Muscle of back (tissue), 11 donors: Measurements from ENCODE around the gene SPIRE1. TPM values are rescaled to one million over a fixed set of nuclear protein-coding genes. Genes with fewer than 3 reads are reported as not detected.
A peak's percentile ranks its signal among the peaks of the same experiment; 100 is the strongest.
"Not testable (repeated sequence)": the region's sequence is repeated elsewhere in the genome, so short reads cannot be mapped to it uniquely, and the experiment has no call there.

ENCODE experiments used
- DNase-seq, 3 donors: peaks; one replicate each; pipeline versions ENCODE4 v3.0.0 to v3.0.0-alpha.2; 2013
- polyA plus RNA-seq, 10 donors: library from polyadenylated mRNA; unstranded; fragments of 120-200 nt; gene quantifications; one replicate each; pipeline ENCODE4 v1.2.1, GENCODE V29; 2013; ENCODE audit not compliant: insufficient read length in 10 of 10

SPIRE1 gene
- polyA plus RNA-seq, 10 donors, result 9.7 to 16.7 (median 13.8) TPM

- DNase-seq, result no peak
Measured at GRCh38 chr18:12421732-12422131, 236.2 kb downstream of the SPIRE1 start.

GRCh38 chr18:12420821-12421421 is 237.0 kb downstream of the SPIRE1 start:
- DNase-seq, result peak; percentile 9 to 72 (median 38)

GRCh38 chr18:12417687-12418086 is 240.2 kb downstream of the SPIRE1 start:
- DNase-seq, result no peak

GRCh38 chr18:12416098-12416729 is 241.7 kb downstream of the SPIRE1 start:
- DNase-seq, result no peak

- no peak for DNase-seq
Measured at GRCh38 chr18:12411456-12411855, 246.5 kb downstream of the SPIRE1 start.

- DNase-seq, result not testable (repeated sequence)
Measured at GRCh38 chr18:12410747-12411146, 247.2 kb downstream of the SPIRE1 start.

GRCh38 chr18:12410081-12410481 is 247.8 kb downstream of the SPIRE1 start:
- peak; percentile 47 to 50 (median 47) for DNase-seq

GRCh38 chr18:12409469-12409868 is 248.4 kb downstream of the SPIRE1 start:
- peak in 2 of 3 donors; percentile 26 to 46 for DNase-seq

GRCh38 chr18:12408247-12408869 is 249.5 kb downstream of the SPIRE1 start:
- DNase-seq, result peak in 2 of 3 donors; percentile 38 to 65

GRCh38 chr18:12406371-12407111 is 251.4 kb downstream of the SPIRE1 start:
- no peak for DNase-seq

- no peak for DNase-seq
Measured at GRCh38 chr18:12405066-12405465, 252.8 kb downstream of the SPIRE1 start.

- peak in 1 of 3 donors; percentile 77 for DNase-seq
Measured at GRCh38 chr18:12403601-12404506, 254.1 kb downstream of the SPIRE1 start.

GRCh38 chr18:12401881-12402280 is 256.0 kb downstream of the SPIRE1 start:
- DNase-seq, result no peak

- no peak for DNase-seq
Measured at GRCh38 chr18:12399231-12399630, 258.7 kb downstream of the SPIRE1 start.

- DNase-seq, result no peak
Measured at GRCh38 chr18:12398625-12399024, 259.3 kb downstream of the SPIRE1 start.

- DNase-seq, result no peak
Measured at GRCh38 chr18:12397793-12398192, 260.1 kb downstream of the SPIRE1 start.

GRCh38 chr18:12397254-12397653 is 260.7 kb downstream of the SPIRE1 start:
- DNase-seq, result no peak
